Frontal cortex (tissue), 4 donors: ENCODE data around the gene CDX2. TPM values are rescaled to one million over a fixed set of nuclear protein-coding genes. Genes with fewer than 3 reads are reported as not detected.

Experiments used
- DNase-seq, 2 donors: peaks; one replicate each; pipeline ENCODE4 v3.0.0; 2012; ENCODE audit warnings: low spot score in 2 of 2
- FAIRE-seq: peaks from 2 replicates; lab custom pipeline; 2012; peaks lifted over from hg19 to GRCh38; lab: Jason Lieb, UNC
- total RNA-seq: library from RNA; depleted of rRNA; stranded (reverse); fragments of >200 nt; gene quantifications from one replicate; pipeline ENCODE4 v1.2.3, GENCODE V29; 2014
- donor health status: control.
- donor health status: control.
- donor health status: control.

CDX2 gene
- total RNA-seq, 1 donor from 2014 or later, result not detected

- peak in 1 of 2 donors; percentile 23 for DNase-seq
- no peak for FAIRE-seq
Measured at GRCh38 chr13:27979765-27980279, 10.7 kb upstream of the CDX2 start.

DNA sequence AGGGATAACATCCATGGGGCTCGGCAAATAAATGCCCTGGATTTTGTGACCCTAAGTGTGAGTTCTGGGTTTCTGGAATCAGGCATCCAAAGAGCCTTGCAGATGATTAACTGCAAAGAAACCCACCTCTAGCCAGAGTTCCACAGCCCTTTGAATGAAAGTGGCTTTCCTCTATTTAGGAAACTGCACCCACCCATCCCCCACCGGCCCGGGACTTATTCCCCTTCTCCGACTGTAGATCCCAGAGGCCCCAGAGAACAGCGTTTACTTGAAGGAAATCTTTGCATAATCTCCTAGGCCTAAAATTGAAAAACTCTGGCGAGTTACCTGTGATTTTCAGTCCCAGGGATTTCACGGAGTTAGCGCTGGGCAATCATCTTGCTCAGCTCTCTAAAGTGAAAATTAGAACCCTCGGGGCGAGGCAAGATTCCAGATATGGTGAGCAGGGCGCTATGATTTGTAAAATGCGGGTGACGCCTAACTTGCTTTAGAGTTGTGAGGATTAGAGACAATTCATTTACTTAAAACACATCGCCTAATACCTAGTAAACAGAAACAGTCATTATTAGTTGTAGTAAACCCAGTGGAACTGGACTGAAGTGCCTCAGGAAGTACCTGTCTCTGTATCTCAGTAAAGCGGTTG is 10.0 kb upstream of the CDX2 start:
- peak in 1 of 2 donors; percentile 14 for DNase-seq

DNA sequence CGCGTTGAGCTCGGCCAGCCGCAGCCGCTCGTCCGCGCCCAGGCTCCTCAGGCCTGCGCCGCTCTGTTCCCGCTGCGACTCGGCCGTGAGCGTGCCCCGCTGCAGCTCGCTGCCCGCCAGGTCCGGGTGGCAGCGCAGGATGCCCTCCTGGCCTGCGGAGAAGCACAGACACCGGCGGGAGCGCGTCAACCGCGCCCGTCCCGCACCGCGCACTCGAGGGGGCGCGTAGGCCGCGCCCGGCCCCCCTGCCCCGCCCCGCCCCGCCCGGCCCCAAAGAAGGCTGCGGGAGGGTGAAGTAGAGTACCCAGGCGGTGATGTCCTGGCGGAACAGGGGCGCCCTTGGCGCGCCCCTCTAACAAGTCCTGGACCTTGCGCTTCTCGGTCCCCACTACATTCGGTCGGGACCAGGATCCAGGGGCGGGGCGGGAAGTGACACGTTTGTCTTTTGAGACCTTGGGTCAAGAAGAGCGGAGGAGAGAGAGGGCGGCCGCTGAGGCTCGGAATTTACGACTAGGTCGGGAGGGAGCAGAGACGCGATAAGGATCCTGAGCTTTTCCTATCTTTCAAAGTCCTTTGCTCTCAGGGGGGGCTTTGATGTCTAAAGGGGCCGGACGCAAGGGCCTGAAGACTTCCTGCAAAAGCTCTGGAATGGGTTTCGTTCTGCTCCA is 9.3 kb upstream of the CDX2 start:
- DNase-seq (peak in 1 of 2 donors; percentile 19), FAIRE-seq (no peak)

More for the DNA sequence above, 10.0 kb upstream of the CDX2 start:
- no peak for FAIRE-seq

GRCh38 chr13:27977476-27978300 is 8.6 kb upstream of the CDX2 start:
- no peak for FAIRE-seq
- DNase-seq, result peak in 1 of 2 donors; percentile 21

GRCh38 chr13:27976362-27977091 is 7.4 kb upstream of the CDX2 start:
- DNase-seq, result no peak
- FAIRE-seq, result no peak

GRCh38 chr13:27975564-27976361 is 6.6 kb upstream of the CDX2 start:
- FAIRE-seq (no peak), DNase-seq (no peak)

- no peak for FAIRE-seq
- DNase-seq, result no peak
Measured at GRCh38 chr13:27973961-27974662, 5.0 kb upstream of the CDX2 start.

- FAIRE-seq, result no peak
- DNase-seq, result no peak
Measured at GRCh38 chr13:27973291-27973690, 4.2 kb upstream of the CDX2 start.

DNA sequence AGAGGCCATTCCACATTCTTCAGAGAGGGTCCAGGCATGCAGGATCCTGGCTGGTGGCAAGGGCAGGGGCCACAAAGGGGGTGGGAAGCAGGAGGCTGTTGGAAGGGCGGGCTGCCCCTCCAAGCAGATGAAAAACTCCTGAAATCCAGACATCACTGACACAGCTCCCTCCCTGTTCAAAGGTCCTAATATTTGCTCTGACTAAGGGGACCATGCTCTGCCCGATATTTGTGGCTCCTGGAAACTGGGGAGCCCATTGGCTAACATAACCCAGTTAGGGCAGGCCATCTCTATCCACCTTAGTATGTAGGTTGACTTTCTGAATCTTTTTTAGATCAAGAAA is 3.3 kb upstream of the CDX2 start:
- no peak for FAIRE-seq

GRCh38 chr13:27971776-27972477 is 2.8 kb upstream of the CDX2 start:
- no peak for DNase-seq
- FAIRE-seq, result no peak

More for the DNA sequence above, 3.3 kb upstream of the CDX2 start:
- DNase-seq, result no peak

DNA sequence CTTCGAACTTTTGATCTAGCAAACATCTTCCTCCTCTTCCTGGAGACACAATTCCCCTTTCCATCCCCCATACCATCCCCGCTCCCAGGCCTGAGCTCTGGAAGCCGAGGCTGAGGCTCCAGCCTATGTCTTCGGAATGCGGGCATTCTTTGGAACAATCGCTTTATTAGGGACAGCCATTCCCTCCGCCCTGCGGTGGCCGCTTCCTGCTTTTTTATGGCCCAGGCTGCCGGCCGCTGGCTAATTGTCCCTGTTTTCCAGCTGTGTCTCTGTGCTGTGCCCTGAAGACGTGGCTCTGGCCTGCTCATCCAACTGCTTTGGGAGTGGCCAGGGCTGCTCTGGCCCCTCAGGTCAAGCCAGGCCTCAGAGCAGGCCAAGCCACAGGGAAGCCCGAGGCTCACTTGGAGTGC is 2.1 kb upstream of the CDX2 start:
- FAIRE-seq (no peak), DNase-seq (no peak)

DNA sequence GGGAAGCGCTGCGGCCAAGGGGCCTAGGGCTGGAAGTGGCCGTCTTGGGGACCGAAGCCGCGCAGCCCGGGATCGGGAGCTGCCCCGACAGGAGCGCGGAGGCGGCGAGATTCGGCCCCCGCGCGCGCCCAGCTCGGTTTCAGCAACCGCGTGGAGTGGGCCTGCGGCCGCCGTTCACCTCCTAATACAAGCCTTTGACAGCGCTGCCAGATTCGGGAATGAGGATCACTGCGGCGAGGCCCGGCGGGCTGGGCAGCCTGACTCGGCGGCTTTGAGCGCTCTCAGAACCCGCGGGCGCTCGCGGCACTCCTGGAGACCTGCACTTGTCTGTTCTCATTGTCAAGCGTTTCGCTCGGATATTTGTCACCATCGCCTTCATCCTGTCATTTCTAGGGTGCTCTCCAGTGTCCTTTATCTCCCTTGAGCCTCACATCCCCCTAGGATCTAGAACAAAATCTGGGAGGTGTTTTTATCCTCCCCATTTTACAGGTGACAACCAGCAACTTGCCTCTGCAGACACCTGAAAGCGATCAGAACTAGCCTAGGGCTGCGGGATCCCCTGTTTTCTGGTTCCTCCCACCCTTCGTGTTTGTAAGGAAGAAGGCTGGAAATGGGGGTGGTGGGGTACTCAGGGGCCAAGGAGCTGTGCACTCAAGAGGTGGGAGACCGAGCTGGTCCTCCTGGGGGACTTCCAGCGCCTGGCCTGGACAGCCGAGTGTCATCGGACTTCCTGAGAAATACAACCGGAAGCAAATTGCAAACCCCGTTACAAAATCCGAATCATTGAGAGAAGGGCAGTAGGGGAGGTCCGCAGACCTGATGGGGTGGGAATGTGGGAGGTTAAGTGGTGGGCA is 1.5 kb upstream of the CDX2 start:
- DNase-seq (peak in 1 of 2 donors; percentile 14), FAIRE-seq (no peak)

DNA sequence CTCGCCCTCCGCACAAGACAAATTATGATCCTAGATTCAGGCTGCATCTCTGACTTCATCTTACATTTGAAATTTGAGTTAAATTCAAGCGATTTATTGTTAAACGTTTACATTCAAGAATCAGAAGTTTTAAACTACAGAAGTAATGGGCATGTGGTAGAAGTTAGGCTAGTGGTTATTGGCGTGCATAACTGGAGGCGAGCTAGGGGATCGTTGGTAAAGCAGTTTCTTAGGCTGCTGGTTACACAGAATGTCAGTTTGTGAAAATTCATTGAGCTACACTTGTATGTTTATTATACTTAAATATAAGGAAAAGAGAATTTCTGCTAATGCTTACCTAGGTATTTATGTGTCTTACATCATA is 733 bp upstream of the CDX2 start:
- peak in 1 of 2 donors; percentile 12 for DNase-seq
- no peak for FAIRE-seq

GRCh38 chr13:27968316-27969081 is 616 bp downstream of the CDX2 start:
- peak in 1 of 2 donors; percentile 12 for DNase-seq
- no peak for FAIRE-seq

DNA sequence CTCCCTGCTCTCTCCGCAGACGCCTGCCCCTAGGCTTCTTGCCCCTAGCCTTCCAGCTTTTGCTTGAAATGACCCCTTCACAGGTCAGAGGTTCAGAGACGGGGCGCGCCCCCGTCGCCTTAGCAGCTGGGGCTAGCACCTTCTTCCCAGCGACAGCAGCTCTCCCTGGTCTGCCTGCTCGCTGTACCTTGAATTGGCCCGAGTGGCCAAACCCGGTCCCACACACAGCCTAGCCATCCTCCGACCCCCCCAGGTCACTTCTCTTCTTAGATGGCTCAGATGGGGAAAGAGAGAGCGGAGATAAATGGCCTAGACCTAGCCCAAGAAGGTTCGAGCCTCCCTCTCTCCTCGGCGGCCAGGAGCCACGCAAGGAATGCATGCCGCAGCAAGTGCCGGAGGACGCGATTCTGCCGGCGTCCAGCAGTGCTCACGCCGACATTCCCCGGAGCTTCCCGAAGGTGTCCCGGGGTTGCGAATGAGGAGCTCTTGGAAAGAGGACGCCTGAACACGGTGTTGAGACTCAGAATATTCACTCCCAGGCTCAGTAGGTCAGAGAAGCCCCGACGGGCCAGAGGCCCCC is 1.3 kb downstream of the CDX2 start:
- FAIRE-seq (no peak), DNase-seq (peak in 1 of 2 donors; percentile 29)

DNA sequence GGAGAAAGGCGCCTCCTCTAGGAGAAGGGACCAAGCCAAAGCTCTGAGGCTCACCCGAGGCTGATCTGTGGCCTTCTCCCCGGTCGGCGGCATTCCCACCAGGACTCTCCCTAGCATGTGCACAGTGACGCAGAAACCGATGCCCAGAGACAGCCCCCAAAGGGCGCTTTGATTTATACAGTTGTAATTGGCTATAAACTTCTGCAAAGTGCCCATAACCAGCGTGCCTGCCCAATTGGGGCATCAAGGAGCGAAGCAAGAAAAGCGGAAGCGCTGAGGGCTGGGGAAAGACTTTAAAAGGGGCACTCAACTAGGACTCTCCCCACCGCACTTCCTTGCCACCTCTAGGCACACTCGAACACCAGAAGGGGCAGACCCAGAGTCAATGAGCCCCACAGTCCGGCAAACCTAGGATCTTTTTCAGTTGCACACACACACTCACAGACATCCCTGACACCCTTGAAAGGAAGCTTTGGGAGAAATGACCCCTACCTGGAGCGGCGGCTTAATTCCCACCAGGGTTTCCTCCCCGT is 1.8 kb downstream of the CDX2 start:
- FAIRE-seq, result no peak
- peak in 1 of 2 donors; percentile 32 for DNase-seq
